GM19193 (cell line): ENCODE measurements around the gene HBS1L.

Experiments used
- POLR2A ChIP-seq: IDR thresholded peaks from 4 replicates; pipeline ENCODE4 v1.6.1; 2011; ENCODE audit not compliant: insufficient read depth, insufficient read length; ENCODE audit errors: extremely low read depth

Gene HBS1L

DNA sequence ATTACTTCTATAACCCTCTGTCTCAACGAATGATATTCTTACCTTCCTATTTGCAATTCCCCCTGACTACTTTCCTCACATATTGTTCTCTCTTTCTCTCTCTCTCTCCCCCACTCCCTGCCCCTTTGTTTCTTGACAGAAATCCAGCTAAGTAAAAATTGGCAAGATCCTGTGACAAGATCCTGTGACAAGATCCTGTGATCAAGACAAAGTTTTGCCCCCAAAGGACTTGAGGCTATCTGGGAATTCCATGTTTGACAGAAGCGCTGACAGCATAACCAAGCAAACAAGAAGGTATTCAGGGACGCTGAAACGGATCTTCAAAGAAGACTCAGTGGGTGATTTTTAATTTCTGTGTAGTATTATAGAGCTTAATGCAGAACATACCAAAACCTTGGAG is 5.5 kb upstream of the HBS1L start:
- TF ChIP-seq POLR2A: no peak

DNA sequence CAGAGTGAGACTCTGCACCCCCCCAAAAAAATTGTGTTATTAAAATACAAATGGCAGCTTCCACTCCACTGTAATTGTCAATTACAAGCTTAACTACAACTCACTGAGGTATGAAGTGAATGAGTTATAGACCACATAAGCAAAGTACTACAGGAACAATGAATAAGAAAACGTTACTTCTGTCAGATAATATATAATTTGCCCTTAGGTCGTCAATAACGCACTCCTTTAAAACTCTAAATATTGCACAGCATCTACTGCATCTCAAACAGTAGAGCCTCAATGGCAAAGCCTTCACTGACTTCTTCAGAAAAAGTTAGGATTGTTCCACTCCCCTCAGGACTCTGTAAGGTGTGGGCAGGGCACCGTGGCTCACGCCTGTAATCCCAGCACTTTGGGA is 2.0 kb upstream of the HBS1L start:
- no peak for TF ChIP-seq POLR2A

DNA sequence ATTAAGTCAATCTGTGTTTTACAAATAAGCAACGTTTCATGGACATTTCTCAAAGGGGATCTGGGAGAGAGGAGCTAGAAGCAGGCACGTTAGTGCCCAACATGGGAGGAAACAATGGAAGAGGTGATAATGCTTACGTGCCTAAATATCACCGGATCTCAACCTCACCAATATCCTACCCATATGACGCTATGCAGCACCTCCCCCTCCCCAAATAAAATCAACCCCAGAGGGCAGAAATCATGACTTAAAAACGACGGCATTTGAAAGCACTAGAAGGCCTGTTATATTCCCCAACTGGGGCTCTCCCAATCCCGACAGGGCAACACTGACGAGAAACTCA is 425 bp downstream of the HBS1L start:
- no peak for TF ChIP-seq POLR2A

DNA sequence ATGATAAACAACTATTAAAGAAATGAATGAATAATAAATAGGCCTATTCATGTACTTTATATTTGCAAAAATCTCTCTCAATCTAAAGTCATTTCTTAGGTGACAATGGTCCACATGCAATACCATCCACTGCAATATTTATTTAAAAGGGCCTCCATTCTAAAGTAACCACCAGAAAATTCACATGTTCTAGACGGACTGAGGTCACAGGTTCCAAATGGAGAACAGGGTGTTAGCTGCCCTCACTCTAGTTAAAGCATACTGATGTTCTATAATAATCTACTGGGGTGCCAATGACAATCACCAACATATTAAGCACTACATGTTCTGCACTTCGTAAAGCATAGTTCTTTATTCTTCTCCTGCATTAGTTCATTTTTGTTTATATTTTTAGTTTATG is 1.2 kb downstream of the HBS1L start:
- TF ChIP-seq POLR2A: no peak

DNA sequence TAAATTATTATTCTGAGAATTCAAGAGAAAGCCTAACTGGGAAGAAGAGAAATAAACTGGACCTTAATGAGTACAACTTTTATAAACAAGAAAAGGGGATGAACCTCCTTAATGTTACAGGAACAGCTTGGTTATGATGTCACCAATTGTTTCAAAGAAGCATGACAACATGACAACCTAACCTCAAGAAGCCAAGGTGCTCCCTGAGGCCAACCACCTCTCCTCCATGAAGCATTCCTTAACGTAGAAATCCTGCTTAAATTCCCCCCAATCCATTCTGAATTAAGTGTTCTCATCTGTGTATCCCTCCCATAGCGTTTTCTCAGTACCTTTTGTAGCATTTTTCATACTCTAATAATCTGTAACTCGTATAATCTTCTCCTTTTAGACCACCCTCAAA is 1.7 kb downstream of the HBS1L start:
- no peak for TF ChIP-seq POLR2A

DNA sequence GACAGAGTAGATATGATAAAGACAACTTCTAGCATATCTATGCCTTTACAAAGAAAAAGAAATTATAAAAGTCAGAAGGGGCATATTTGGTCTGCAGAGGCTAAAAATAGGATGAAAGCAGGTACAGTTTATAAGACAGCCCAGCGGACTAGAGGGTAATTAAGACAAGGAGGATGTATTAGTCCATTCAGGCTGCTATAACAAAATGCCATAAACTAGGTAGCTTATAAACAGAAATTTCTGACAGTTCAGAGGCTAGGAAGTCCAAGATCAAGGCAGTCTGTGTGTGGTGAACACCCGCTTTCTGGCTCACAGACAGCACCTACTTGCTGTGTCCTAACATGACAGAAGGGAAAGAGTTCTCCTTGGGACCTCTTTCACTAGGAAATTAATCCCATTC is 5.7 kb downstream of the HBS1L start:
- no peak for TF ChIP-seq POLR2A

DNA sequence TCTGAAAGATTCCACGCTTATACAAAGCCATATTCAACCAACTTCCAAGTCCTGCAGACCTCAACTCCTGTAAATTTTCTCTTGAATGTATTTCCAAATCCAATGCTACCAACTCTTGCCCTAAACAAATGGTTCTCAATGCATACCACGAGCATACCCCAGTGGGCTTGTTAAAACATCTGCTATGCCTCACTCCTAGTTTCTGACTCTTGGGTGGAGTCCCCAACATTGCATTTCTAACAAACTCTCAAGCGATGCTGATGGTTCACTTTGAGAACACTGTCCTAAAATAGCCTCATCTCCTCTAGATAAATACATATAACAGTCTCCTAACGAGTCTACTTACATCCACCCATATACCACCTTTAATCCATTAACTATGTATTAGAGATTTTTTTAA is 7.3 kb downstream of the HBS1L start:
- TF ChIP-seq POLR2A: no peak

DNA sequence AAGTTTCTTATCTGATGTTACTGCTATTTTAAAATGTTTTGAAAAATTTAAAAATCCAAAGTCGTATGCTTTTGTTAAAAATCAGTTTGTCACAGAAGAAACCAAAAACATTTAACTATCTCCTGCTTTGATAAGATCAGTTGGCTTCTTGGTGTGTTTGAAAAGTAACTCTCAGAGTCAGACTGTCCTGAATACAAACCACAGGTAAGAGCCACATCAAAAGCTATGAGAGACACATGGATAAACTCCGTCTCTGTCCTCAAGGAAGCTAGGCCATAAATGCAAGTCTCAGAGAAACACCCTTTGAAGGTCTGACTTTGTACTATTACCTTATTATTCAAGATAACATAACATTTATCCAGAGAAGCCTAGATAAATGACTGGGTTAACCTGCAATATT is 7.7 kb downstream of the HBS1L start:
- no peak for TF ChIP-seq POLR2A

DNA sequence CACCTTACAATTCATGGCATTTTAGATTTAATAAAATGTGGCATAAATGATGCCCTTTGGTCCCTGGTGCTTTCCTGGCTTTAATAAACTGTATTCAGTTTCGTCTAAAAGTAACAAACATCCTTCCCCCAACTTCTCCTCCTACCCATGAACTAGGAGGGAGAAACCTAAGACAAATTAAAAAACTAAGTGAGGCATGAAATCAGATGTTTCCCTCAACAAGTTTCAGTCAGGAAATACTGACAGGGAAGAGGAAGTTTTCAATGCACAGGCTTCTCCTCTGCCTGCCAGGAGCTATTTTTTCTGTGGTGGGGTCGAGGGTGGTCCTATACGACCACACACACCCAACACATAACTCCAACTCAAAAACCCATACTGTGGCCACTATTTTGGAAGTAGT is 10.0 kb downstream of the HBS1L start:
- TF ChIP-seq POLR2A: no peak

DNA sequence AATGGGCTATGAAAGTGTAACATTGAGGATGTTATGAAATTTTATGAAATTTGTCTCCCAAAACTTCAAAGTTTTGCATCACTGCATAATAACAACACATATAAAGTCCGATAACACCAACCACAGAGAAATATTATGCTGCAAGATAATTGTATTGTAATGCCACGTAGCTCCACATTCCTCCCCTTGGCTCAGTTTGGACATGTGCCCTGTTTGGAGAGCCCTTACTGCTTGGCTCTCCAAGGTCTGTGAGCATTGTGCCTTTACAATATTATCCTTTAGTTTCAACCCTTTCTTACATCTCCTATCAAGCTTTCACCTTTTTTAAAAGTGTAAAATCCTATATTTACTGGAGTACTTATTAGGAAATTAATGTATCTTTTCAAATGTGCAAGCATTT is 10.8 kb downstream of the HBS1L start:
- TF ChIP-seq POLR2A: no peak

DNA sequence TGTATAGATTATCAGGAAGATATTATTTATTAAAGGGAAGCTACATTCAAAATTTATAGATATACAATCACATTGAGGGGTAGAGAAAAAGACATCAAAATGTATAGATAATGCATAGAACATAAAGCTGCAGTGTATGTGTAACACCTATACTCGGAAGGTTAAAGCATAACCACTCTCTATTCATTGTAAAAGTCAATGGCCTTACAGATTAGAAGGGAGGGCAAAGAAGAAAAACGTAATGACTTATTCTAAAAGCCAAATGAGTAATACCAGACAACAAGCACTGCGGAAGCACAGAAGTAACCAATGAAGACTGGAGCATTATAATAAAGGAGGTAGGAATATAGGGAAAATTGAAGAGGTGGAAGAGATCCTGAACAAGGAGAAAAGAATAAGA is 11.3 kb downstream of the HBS1L start:
- TF ChIP-seq POLR2A: no peak

DNA sequence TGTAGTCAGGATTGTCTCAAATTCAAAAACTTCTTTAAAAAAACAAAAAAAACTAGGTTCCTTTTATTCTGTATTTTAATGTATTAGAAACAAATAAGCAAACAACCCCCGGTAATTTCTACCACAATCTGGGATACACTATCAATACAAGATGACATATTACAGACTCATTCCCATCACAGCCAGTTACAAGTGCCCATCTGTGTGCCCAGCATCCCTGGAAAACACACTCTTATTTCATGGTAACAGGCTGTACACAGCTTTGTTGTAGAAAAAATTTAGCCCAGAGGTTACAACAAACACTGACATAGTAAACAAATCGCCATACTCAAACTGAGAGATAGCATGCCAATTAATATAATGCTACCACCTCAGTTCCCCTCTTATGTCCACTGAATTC is 16.3 kb downstream of the HBS1L start:
- no peak for TF ChIP-seq POLR2A

DNA sequence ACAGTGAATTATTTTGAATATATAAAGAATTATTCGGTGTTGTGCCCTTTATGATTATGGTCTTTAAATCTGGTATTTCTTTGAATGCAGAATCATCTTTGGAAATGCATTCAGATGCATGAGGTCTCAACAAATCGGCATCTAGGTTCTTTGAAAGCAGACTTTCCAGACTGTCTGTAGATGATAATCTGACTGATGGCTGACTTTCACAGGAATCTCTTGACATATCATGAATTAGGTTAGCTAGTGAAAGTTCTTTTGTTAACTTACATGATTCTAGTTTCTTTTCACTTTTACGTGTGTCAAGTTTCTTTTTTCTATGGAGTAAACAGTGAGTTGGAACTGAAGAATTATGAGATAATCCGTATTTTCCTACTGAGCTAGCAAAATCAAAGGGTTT is 17.1 kb downstream of the HBS1L start:
- no peak for TF ChIP-seq POLR2A

DNA sequence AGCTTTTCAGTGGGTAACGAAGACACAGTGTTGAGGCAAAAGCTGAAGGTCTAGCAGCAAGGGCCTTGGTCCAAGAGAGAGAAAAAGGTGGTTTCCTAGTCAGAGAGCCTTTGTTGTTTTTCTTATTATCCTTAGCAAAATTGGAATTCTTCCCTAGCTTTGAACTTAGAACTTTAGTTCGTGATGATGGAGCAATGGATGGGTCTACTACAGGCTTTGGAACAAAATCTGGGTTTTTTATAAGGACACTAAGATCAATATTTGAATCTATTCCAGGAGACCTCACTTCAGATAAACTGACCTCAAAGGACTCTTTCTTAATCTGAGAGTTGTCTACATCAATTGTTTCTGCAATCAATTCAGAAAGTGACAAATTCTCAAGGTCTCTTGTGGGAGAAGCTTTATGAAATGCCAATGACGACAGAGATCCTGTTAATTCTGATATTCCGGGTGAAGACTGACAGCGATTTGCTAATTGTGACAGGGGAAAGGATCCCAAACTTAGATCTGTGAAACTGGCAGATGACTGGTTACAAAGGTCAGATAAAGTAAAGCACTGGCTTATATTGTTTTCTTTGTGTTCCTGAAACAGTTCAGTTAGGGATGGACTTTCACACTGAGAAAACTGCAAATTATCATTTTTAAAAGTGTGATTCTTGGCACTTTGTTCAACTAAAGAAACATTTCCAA is 17.7 kb downstream of the HBS1L start:
- TF ChIP-seq POLR2A: no peak

DNA sequence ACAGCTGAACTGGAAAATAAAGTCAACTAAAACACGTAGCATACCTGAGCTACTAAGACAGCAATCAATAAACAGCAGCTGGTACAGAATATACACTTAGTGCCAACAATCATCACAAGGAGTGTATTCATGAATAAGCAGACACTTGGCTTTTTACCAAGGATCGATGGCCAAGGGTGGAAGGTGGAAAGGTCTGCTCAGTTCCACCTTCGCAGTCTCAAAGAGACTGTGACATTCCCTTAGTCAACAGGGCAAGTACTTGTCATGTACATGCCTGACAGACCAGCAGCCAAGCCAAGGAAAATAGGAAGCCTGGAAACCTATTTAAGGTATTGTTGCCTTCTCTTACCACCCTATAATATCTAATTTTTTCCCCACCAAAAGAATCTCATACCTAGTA is 21.4 kb downstream of the HBS1L start:
- no peak for TF ChIP-seq POLR2A

DNA sequence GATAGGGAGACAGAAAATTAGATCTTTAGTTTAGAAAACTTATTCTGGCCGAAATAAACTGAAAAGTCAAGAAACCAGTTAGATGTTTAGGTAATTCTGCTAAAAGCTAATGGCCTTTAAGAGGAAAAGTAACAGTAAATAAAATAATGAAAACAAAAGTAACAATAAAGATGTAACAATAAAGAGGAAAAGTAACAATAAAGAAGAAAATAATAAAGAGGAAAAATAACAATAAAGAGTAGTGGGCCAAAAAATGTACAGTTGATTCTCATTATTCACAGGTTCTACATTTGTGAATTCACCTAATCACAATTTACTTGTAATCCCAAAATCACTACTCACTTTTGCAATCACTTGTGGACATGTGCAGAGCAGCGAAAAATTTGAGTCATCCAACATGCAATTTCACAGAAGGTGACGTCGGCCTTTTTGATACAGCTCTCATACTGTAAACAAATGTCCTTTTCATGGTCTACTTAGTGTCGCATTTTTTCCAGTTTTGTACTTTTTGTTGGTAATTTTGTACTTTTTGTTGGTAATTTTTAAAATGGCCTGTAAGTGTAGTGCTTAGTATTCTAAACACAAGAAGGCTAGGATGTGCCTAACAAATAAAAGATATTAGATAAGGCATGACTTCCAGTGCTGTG is 24.0 kb downstream of the HBS1L start:
- no peak for TF ChIP-seq POLR2A

DNA sequence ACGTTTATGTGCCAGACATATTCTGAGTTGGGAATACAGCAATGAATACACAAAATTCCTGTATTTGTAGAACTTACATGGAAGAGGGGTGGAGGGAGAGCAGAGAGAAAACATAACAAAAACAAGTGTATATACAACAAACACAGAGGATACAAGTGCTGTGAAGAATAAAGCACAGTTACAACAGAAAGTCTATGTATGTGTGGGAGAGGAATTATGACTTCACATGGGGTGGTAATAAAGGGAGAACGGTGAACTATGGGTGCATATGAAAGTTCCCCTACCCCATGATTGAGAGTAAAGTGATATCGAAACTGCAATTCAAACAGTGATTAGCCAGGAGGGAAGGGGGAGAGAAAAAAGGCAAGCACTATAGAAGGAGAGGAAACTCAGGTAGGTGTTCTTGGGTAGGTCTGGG is 24.6 kb downstream of the HBS1L start:
- no peak for TF ChIP-seq POLR2A
